Cerebellar cortex (tissue), 1 donor: ENCODE results near the gene MAP1LC3B.

ENCODE experiments used
- DNase-seq: peaks from one replicate; pipeline ENCODE4 v3.0.0-alpha.2; 2015; ENCODE audit warnings: low spot score

MAP1LC3B gene

GRCh38 chr16:87391950-87392820, at the start of gene MAP1LC3B:
Gene MAP1LC3B, plus strand, starts transcription at chr16:87392336. Its CDS starts 92 bp downstream, at chr16:87392428.
- DNase-seq = peak; percentile 94

GRCh38 chr16:87342504-87342903, 49.6 kb upstream of the MAP1LC3B start:
- peak; percentile 49 for DNase-seq

- peak; percentile 70 for DNase-seq
Observed at GRCh38 chr16:87342978-87343752, 49.0 kb upstream of the MAP1LC3B start.

- DNase-seq = no peak
Observed at GRCh38 chr16:87343753-87344050, 48.4 kb upstream of the MAP1LC3B start.

GRCh38 chr16:87344165-87344930, 47.8 kb upstream of the MAP1LC3B start:
- peak; percentile 34 for DNase-seq

- DNase-seq = peak; percentile 64
Observed at GRCh38 chr16:87344931-87345631, 47.1 kb upstream of the MAP1LC3B start.

- no peak for DNase-seq
Observed at GRCh38 chr16:87345726-87346424, 46.3 kb upstream of the MAP1LC3B start.

- no peak for DNase-seq
Observed at GRCh38 chr16:87346517-87347060, 45.5 kb upstream of the MAP1LC3B start.

- no peak for DNase-seq
Observed at GRCh38 chr16:87347932-87348615, 44.1 kb upstream of the MAP1LC3B start.

- DNase-seq = peak; percentile 52
Observed at GRCh38 chr16:87348616-87349157, 43.4 kb upstream of the MAP1LC3B start.

- DNase-seq = no peak
Observed at GRCh38 chr16:87350031-87350430, 42.1 kb upstream of the MAP1LC3B start.

GRCh38 chr16:87350681-87351319, 41.3 kb upstream of the MAP1LC3B start:
- peak; percentile 77 for DNase-seq

GRCh38 chr16:87351320-87351698, 40.8 kb upstream of the MAP1LC3B start:
- peak; percentile 82 for DNase-seq

GRCh38 chr16:87352818-87353217, 39.3 kb upstream of the MAP1LC3B start:
- DNase-seq = no peak

GRCh38 chr16:87353613-87354012, 38.5 kb upstream of the MAP1LC3B start:
- DNase-seq = no peak

- no peak for DNase-seq
Observed at GRCh38 chr16:87356491-87356853, 35.7 kb upstream of the MAP1LC3B start.

- DNase-seq = peak; percentile 96
Observed at GRCh38 chr16:87358250-87358649, 33.9 kb upstream of the MAP1LC3B start.

GRCh38 chr16:87358696-87359095, 33.4 kb upstream of the MAP1LC3B start:
- DNase-seq = peak; percentile 57

GRCh38 chr16:87359121-87359520, 33.0 kb upstream of the MAP1LC3B start:
- DNase-seq = no peak
